GM12801 (cell line): ENCODE measurements around the gene PPIF.

Source experiments
- TF ChIP-seq, protein P1 (sequence below): IDR thresholded peaks from one replicate; pipeline ENCODE4 v1.5.1; 2011; ENCODE audit warnings: control low read depth; ENCODE audit not compliant: insufficient read length; ENCODE audit errors: extremely low read depth

The PPIF gene

DNA sequence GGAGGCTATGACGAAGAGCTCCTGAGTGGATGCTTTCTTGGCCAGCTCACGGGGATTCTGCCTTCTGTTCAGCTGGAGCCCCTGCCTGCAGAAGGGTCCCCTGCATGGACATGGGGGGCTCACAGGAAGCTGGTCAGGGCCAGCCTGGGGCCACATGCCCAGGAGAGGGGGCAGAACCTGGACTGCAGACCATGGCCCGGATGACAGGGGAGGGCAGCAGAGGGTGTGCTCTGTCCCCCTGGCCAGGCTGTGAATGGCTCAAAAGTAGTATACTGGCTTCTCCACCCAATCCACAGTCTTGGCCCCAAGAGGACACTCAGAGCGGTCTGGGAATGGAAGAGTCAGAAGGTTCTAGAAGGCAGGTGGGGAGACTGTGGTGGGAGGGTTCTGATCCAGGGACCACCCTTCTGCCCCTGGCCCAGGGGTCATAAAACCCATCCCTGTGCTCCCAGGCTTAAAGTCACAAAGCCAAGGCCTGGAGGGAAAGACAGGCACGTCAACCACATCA is 40.3 kb downstream of the PPIF start:
- TF ChIP-seq, protein P1, sequence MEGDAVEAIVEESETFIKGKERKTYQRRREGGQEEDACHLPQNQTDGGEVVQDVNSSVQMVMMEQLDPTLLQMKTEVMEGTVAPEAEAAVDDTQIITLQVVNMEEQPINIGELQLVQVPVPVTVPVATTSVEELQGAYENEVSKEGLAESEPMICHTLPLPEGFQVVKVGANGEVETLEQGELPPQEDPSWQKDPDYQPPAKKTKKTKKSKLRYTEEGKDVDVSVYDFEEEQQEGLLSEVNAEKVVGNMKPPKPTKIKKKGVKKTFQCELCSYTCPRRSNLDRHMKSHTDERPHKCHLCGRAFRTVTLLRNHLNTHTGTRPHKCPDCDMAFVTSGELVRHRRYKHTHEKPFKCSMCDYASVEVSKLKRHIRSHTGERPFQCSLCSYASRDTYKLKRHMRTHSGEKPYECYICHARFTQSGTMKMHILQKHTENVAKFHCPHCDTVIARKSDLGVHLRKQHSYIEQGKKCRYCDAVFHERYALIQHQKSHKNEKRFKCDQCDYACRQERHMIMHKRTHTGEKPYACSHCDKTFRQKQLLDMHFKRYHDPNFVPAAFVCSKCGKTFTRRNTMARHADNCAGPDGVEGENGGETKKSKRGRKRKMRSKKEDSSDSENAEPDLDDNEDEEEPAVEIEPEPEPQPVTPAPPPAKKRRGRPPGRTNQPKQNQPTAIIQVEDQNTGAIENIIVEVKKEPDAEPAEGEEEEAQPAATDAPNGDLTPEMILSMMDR: no peak

DNA sequence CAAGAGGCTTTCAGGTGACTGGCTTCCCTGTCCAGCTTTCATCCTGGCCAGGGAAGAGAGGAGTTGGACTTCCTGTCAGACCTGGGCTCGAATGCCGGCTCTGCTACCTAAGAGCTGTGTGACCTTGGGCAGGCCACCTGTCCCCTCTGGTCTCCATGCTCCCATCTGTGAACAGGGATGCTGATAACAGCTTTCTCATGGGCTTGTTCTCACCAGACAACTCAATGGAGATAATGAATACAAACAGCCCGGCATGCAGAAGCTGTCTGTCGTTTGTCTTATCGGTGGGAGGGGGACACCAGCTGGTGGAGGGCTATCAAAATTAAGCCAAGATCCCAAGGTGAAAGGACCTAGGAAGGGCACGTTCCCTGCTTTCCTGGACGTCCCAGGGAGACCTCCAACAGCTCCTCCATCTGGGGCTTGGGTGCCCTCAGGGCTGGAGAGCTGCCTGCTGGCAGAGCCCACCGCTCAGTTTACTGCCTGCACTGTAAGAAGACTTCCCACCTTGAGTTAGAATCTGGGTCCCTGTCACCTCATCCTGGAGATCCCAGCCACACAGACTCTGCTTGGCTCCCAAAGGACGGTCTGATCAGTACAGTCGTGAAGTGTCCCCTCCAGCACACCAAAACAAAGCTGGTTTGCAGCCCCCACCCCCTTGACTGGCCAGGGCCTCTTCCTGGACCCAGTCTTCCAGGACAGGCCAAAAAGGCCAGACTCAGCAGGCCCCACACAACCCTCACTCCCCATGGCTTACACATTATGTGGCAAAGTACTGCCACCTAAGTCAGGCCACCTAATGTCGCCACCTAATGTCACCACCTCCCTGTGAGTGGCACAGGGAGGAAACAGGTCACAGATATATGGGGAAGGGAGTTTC is 40.9 kb downstream of the PPIF start:
- TF ChIP-seq, protein P1: no peak

- TF ChIP-seq, protein P1: no peak
Observed at GRCh38 chr10:79390057-79390456, 42.8 kb downstream of the PPIF start.

DNA sequence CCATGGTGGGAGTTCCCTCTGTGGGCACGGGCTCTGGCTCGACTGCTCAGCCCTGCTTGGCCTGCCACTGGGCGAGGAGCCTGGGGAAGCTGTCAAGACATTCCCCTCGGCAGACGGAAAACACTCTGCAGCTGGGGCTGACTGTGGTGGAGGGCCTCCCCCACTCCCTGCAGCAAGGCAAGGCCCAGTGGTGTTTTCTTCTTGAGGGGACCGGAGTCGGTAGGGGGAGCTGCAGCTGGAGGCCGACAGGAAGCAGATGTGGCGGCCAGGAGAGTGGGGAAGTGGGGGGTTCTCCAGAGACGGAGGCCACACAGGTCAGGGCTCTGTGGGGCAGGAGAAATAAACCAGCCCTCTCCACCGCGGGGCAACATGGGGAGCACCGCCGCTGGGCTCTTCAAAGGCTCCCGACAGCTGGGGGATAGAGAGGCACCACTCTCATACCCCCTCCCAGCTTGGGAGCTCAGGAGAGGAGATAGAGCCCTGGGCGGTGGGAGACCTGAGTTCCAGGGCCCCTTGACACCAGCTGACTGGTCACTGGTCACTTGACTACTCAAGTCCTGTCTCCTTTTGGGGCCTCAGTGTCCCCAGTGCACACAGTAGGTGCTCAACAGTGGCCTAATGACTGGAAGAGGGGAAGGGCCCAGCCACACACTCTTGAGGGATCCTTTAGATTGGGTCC is 43.4 kb downstream of the PPIF start:
- TF ChIP-seq, protein P1: no peak

DNA sequence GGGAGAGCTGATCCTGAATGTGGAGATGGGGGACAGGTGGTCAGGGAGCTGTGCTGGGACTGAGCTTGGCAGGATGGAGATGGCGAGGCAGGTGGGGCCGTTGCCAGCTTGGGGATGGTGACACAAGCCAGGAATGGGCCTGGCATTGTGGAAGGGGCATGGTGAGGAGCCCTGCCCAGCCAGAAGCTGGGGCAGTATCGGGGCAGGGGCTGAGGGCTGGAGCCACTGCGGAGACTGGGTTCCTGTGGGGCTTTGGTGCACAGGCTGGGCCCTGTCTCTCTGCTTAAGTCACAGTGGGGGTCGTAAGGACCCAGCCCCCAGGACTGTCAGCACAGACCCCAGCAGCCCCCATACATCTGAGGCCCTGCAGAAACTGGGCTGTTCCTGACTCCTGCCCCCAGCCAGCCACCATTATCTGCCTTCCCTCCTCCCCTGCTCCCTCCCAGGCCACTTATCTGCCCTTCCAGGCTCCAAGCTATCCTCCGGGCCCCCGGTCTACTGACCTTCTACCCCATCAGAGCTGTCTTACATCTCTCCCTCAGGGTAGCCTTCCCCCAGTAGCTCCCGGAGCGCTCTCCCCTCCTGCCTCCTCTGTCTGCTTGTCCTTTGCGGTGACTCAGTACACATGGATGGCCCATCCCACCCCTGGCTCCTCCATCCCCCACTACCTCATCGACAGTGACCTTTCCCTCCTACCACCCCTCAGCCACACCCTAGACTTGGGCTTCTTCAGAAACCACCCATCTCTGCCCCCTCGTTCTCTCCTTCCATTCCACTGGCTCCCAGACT is 44.2 kb downstream of the PPIF start:
- TF ChIP-seq, protein P1: no peak

- TF ChIP-seq, protein P1: no peak
Observed at GRCh38 chr10:79392020-79392398, 44.7 kb downstream of the PPIF start.
